MM.1S (cell line): ENCODE results near the gene TMEM154.
"Not testable (repeated sequence)": the region's sequence is repeated elsewhere in the genome, so short reads cannot be mapped to it uniquely, and the experiment has no call there.

Experiments used
- EZH2 ChIP-seq: fragments of 300-600 bp; sonication (generic); optimal IDR thresholded peaks from 2 replicates; pipeline ENCODE3; 2017; ENCODE audit warnings: low read depth, mild to moderate bottlenecking, antibody characterized with exemption, low read length, mixed read lengths
- EZH2phosphoT487 ChIP-seq: fragments of 300-600 bp; sonication (generic); IDR thresholded peaks from 2 replicates; pipeline ENCODE4 v1.6.1; 2018; ENCODE audit warnings: antibody characterized with exemption, low read length
- TF ChIP-seq, protein P1 (sequence below): fragments of 300-600 bp; sonication (generic); IDR thresholded peaks from 2 replicates; pipeline ENCODE4 v1.5.1; 2016; ENCODE audit warnings: antibody characterized with exemption, low read length, mixed read lengths

- TF ChIP-seq, protein P1, sequence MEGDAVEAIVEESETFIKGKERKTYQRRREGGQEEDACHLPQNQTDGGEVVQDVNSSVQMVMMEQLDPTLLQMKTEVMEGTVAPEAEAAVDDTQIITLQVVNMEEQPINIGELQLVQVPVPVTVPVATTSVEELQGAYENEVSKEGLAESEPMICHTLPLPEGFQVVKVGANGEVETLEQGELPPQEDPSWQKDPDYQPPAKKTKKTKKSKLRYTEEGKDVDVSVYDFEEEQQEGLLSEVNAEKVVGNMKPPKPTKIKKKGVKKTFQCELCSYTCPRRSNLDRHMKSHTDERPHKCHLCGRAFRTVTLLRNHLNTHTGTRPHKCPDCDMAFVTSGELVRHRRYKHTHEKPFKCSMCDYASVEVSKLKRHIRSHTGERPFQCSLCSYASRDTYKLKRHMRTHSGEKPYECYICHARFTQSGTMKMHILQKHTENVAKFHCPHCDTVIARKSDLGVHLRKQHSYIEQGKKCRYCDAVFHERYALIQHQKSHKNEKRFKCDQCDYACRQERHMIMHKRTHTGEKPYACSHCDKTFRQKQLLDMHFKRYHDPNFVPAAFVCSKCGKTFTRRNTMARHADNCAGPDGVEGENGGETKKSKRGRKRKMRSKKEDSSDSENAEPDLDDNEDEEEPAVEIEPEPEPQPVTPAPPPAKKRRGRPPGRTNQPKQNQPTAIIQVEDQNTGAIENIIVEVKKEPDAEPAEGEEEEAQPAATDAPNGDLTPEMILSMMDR, result not testable (repeated sequence)
- not testable (repeated sequence) for TF ChIP-seq EZH2, EZH2phosphoT487
Measured at GRCh38 chr4:152664067-152664378, 15.8 kb downstream of the TMEM154 start.
